ENCODE measurements around the gene ADPRS.

Gene ADPRS

GRCh38 chr1:36133484-36133883, 44.8 kb downstream of the ADPRS start:
- DNase-seq (ENCODE audit: low spot score) = no peak

DNA sequence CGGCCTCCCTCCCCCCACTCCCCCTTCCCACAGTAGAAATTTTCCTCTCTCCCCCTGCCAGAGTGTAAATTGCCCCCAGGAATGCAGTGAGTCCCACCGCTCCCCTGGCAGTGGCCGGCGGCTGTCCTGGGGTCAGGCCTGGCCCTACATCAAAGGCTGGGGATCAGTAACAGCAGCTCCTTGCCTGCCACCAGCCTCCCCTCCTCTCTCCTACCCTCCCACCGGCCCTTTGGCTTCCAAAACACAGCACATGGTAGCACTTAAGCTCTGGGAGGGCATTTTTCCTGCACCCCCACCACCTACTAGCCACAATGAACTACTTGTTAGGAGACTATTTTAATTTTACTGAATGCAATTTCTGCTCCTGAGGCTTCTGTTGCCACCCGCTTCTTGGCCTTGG, 45.3 kb downstream of the ADPRS start:
- DNase-seq (ENCODE audit: low spot score) = no peak

DNA sequence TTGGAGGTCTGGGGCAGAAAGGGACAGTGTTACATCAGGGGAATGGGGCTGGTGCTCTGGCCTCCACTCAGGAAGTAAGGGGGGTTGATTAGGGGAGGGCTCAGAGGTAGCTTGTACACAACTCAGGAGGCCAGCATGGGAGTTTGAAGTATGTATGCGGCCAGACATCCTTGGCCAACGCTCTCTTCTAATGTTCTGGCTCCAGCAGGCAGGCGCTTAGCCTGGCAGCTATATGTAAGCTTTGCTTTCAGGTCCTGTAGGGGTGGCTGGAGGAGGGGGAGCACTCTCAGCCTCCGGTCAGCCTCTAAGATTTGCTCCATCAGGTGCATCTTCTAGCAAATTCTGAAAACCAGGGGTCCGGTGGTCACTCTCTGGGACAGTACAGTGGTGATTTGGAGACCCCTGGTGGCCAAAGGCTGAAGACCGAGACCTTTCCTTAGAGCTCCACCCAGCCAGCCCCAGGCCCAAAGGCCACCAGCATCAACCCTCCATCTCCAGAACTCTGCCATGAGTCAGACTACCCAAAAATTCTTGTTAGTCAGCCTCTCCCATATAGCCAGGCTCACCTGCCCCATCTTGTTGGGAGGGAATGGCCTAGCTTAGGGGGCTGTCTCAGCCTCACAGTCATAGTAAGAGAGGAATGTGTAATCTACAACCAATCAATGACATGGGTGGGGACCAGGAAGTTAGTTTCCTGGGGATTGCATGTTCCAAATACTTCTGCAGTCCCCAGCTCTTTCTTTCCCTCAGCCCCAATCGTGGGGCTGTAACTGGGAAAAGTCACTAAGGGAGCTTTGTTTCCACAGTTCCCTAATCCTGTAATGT, 46.0 kb downstream of the ADPRS start:
- peak; percentile 22 for DNase-seq (ENCODE audit: low spot score)

DNA sequence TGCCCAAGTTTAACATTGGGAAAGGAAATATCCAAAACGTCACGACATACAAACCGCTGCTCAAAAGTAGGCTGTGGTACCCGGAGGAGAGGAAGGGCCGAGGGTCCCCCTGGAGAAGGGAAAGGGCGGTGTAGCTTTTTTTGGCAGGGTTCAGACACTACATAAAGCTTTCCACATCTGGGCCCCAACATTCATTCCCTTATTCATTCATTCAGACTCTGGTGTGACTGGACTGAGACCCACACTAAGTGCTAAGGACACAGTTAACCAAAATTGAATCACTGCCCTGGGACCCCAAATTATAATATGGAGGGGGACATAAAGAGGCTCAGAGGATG, 46.6 kb downstream of the ADPRS start:
- DNase-seq (ENCODE audit: low spot score) = no peak

GRCh38 chr1:36135796-36136195, 47.1 kb downstream of the ADPRS start:
- no peak for DNase-seq (ENCODE audit: low spot score)

DNA sequence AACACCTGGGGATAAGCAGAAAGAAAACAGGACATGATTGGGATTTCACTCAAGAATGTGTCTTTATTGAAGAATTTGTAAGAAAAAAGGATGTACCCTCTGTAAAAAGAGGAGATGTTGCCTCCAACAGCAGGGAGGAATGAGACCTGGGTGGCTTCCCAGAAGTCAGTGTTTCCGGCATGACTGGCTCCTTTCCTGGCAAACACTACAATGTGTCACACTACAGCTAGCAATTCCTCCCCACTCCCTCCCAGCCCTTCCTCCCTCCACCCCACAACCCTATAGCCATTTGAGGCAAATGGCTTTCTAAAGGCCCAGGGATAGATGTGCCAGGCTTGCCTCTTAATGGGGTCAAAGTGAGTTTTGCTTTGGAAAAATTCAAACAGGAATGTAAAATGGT, 47.8 kb downstream of the ADPRS start:
- DNase-seq (ENCODE audit: low spot score) = no peak

- no peak for DNase-seq (ENCODE audit: low spot score)
Measured at GRCh38 chr1:36137226-36137625, 48.5 kb downstream of the ADPRS start.

DNA sequence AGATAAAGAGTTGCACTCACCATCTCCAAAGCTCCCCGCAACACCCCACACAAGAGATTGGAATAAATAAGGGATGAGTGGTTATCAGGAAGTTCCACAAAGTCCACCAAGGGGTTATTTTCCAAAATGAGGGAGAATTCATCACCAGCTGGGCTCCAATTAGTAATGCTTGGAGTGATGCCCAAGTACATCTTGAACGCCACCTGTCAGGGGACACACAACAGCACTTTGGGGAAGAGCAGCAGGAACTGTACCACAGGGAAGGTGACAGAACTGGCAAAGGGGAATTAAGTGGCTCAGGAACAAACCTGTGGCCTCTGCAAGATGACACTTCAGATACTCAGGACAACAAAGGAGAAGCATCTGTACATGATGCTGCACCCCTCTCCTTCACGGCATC, 49.1 kb downstream of the ADPRS start:
- DNase-seq (ENCODE audit: low spot score) = no peak

- no peak for DNase-seq (ENCODE audit: low spot score)
Measured at GRCh38 chr1:36139521-36139920, 50.8 kb downstream of the ADPRS start.

GRCh38 chr1:36142121-36142520, 53.4 kb downstream of the ADPRS start:
- DNase-seq (ENCODE audit: low spot score) = no peak

GRCh38 chr1:36143424-36143823, 54.7 kb downstream of the ADPRS start:
- no peak for DNase-seq (ENCODE audit: low spot score)

Data from CD4-positive, alpha-beta T cell treated with Interleukin-2 at 100 ng/mL for 4 hours (primary cell).